Kidney (tissue), 14 donors: ENCODE results near the gene TAAR8. TPM values are rescaled to one million over a fixed set of nuclear protein-coding genes. Genes with fewer than 3 reads are reported as not detected.

Source experiments
- DNase-seq, 5 donors: peaks; one replicate each; pipeline ENCODE4 v3.0.0-alpha.2; 2013 to 2020
- FAIRE-seq: peaks from 2 replicates; lab custom pipeline; 2012; peaks lifted over from hg19 to GRCh38; lab: Jason Lieb, UNC
- H3K27ac ChIP-seq, 2 donors: one replicate each; pipeline ENCODE4 v1.7.0; 2013; ENCODE audit warnings: low read depth in 2 of 2, low read length in 2 of 2, inconsistent platforms in 1 of 2
- H3K27me3 ChIP-seq: one replicate; pipeline ENCODE4 v1.7.1; 2013; ENCODE audit warnings: low read length, inconsistent platforms; ENCODE audit not compliant: control insufficient read depth, insufficient read depth
- H3K36me3 ChIP-seq, 3 donors: one replicate each; pipeline versions ENCODE4 v1.7.0 to v1.7.1; 2013; ENCODE audit warnings: low read length in 3 of 3, control low read depth in 1 of 3, inconsistent platforms in 1 of 3; ENCODE audit not compliant: insufficient read depth in 3 of 3, control insufficient read depth in 2 of 3
- H3K4me1 ChIP-seq, 3 donors: one replicate each; pipeline versions ENCODE4 v1.7.0 to v1.7.1; 2013; ENCODE audit warnings: low read length in 3 of 3, inconsistent platforms in 1 of 3, low read depth in 1 of 3; ENCODE audit not compliant: control insufficient read depth in 2 of 3, insufficient read depth in 2 of 3
- H3K4me3 ChIP-seq, 3 donors: one replicate each; pipeline versions ENCODE4 v1.7.0 to v1.8.1; 2013; ENCODE audit warnings: low read length in 3 of 3, control low read depth in 1 of 3, inconsistent platforms in 1 of 3
- H3K9ac ChIP-seq, 3 donors: one replicate each; pipeline versions ENCODE4 v1.7.0 to v1.7.1; 2013; ENCODE audit warnings: low read length in 3 of 3, control low read depth in 1 of 3, inconsistent platforms in 1 of 3
- H3K9me3 ChIP-seq, 3 donors: one replicate each; pipeline versions ENCODE4 v1.7.0 to v1.7.1; 2013; ENCODE audit warnings: low read length in 3 of 3, control low read depth in 1 of 3, inconsistent platforms in 1 of 3; ENCODE audit not compliant: control insufficient read depth in 2 of 3, insufficient read depth in 1 of 3
- intact Hi-C: fragments of 100-400 bp; cut with DNase I; formaldehyde crosslinking; loops from one replicate; pipeline ENCODE4 v1.11.1; 2022
- polyA plus RNA-seq: library from polyadenylated mRNA; stranded (reverse); fragments of 350-450 nt; fragmentation: Illumina TruSeq; extraction: RNeasy Lipid Tissue Mini Kit (QIAGEN cat#74804); gene quantifications from one replicate; pipeline ENCODE4 v1.2.3, GENCODE V29; 2014; ENCODE audit warnings: low read depth, low replicate concordance; ENCODE audit not compliant: insufficient read depth
- total RNA-seq: library from RNA; stranded (reverse); fragmentation: NEBNext Ultra II Directional; extraction: Animal tissue kit (Norgen Biotek cat#: 25700); gene quantifications from one replicate; pipeline ENCODE4 v1.2.1, GENCODE V29; 2021
- TF ChIP-seq, protein P1 (sequence below): IDR thresholded peaks from 3 replicates; pipeline ENCODE4 v1.5.1; 2012; ENCODE audit warnings: mild to moderate bottlenecking, moderate library complexity, borderline replicate concordance; ENCODE audit not compliant: insufficient read depth; ENCODE audit errors: extremely low read depth
- donor health status: control.
- donor health status: control.
- donor health status: control.
- donor health status: control.
- donor health status: control.
- donor health status: DM: yes; HTN: yes; CAD: no.
- donor health status: Normal renal cell carcinoma (clear cell type).

TAAR8 gene
- total and polyA plus RNA-seq, 2 donors from 2014 or later: not detected

DNA sequence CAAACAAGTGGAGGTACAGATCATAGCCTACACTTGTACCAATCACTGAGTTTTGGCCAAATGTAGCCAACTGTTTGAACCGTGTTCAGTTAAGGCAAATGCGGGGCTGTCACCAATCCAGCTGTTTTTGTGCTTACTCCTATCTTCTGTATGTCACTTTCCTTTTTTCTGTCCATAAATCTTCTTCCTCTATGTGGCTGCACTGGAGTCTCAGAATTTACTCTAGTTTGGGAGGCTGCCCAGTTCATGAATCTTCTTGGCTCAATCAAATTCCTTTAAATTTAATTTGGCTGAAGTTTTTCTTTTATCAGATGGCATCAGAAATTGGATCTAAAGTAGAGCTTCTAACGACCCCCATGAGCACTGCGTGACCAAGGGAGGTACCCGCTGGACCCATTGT is 27.8 kb upstream of the TAAR8 start:
- TF ChIP-seq, protein P1, sequence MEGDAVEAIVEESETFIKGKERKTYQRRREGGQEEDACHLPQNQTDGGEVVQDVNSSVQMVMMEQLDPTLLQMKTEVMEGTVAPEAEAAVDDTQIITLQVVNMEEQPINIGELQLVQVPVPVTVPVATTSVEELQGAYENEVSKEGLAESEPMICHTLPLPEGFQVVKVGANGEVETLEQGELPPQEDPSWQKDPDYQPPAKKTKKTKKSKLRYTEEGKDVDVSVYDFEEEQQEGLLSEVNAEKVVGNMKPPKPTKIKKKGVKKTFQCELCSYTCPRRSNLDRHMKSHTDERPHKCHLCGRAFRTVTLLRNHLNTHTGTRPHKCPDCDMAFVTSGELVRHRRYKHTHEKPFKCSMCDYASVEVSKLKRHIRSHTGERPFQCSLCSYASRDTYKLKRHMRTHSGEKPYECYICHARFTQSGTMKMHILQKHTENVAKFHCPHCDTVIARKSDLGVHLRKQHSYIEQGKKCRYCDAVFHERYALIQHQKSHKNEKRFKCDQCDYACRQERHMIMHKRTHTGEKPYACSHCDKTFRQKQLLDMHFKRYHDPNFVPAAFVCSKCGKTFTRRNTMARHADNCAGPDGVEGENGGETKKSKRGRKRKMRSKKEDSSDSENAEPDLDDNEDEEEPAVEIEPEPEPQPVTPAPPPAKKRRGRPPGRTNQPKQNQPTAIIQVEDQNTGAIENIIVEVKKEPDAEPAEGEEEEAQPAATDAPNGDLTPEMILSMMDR: no peak
- H3K27ac ChIP-seq: no peak overlapping the region
- no peak for DNase-seq
- no peak for FAIRE-seq
- H3K27me3 ChIP-seq: no peaks in the 10 kb centered on the region
- no peak overlapping the region for H3K9ac ChIP-seq
- H3K9me3 ChIP-seq: no peaks in the 10 kb centered on the region
- no peak overlapping the region for H3K4me3 ChIP-seq
- no peaks in the 10 kb centered on the region for H3K36me3 ChIP-seq
- H3K4me1 ChIP-seq: no peaks in the 10 kb centered on the region
- intact Hi-C loops: no loop called here

DNA sequence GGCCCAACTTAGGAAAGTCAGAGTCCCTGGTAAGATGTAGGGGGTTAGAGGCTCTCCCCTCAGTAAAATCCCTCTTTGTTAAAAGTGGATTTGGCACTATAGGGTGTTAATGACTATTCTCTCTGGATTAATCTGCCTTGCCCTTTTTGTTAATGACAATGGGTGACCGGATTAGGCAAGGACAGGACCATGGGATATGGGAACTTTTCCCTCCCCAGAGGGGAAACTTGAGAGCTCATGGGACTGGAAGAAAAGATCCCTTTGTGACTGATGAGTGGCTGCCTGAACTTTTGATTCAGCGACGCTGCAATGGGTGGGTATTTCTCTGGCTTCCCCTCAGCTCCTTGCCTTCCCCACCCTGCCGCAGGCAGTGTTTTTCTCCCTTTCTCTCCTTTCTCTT is 26.6 kb upstream of the TAAR8 start:
- H3K27me3 ChIP-seq: no peaks in the 10 kb centered on the region
- DNase-seq (no peak), FAIRE-seq (no peak)
- H3K9me3 ChIP-seq: no peaks in the 10 kb centered on the region
- H3K27ac ChIP-seq: no peak overlapping the region
- H3K9ac ChIP-seq: no peak overlapping the region
- H3K36me3 ChIP-seq: no peaks in the 10 kb centered on the region
- TF ChIP-seq, protein P1: no peak
- no peak overlapping the region for H3K4me3 ChIP-seq
- no peaks in the 10 kb centered on the region for H3K4me1 ChIP-seq
- intact Hi-C loops: no loop called here

DNA sequence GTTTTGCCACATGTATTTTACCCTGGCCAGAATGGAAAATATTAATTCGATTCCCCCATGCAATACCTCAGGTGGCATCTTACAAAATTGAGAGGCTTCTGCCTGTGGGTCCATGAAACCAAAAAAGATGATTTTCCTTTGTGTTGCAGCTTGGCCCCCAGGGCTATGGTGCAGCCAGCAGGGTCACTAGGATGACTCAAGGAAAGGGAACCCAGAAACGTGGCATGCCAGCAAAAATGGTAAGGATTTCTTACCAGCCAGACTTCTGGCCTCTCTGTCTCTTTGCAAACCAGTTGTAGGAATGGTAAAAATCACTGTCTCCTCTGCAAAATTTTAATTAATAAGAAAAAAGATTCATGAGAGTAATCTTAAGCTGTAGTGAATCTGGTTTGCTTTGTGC is 26.0 kb upstream of the TAAR8 start:
- Histone ChIP-seq H3K36me3 (no peaks in the 10 kb centered on the region), H3K4me3 (no peak overlapping the region), H3K9me3 (no peaks in the 10 kb centered on the region), H3K9ac (no peak overlapping the region), H3K4me1 (no peaks in the 10 kb centered on the region), H3K27ac (no peak overlapping the region), H3K27me3 (no peaks in the 10 kb centered on the region)
- intact Hi-C loops: no loop called here
- DNase-seq (no peak), FAIRE-seq (no peak)
- TF ChIP-seq, protein P1: no peak

DNA sequence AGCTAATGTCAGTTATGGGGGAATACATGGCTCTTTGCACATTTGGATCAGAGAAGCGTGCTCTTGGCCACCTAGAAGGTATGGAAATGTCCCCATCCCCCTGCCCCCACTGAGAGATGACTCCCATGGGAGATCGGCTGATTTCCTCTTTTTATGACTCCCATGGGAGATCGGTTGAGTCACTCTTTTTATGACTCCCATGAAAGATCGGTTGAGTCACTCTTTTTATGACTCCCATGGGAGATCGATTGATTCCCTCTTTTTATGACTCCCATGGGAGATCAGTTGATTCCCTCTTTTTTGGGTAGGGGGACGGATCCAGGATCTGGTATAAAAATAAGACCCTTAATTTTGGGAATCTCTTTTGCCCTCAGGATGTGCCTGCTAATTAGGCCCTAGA is 24.7 kb upstream of the TAAR8 start:
- H3K4me3 ChIP-seq: no peak overlapping the region
- H3K4me1 ChIP-seq: no peaks in the 10 kb centered on the region
- no peak overlapping the region for H3K27ac ChIP-seq
- FAIRE-seq: no peak
- no peaks in the 10 kb centered on the region for H3K27me3 ChIP-seq
- no peaks in the 10 kb centered on the region for H3K9me3 ChIP-seq
- TF ChIP-seq, protein P1: no peak
- H3K9ac ChIP-seq: no peak overlapping the region
- H3K36me3 ChIP-seq: no peaks in the 10 kb centered on the region
- intact Hi-C loops: no loop called here
- DNase-seq: no peak
